Hepatocyte (in vitro differentiated cells): ENCODE results near the gene APOL2.

ENCODE experiments used
- EZH2phosphoT487 ChIP-seq: fragments of 200-600 bp; sonication (generic); IDR thresholded peaks from one replicate; pipeline ENCODE4 v1.6.1; 2018; ENCODE audit warnings: antibody characterized with exemption, mild to moderate bottlenecking, low read depth, moderate library complexity; ENCODE audit not compliant: unreplicated experiment, severe bottlenecking
- TF ChIP-seq, protein P1 (sequence below): fragments of 200-600 bp; sonication (generic); IDR thresholded peaks from 2 replicates; pipeline ENCODE4 v1.5.1; 2016; ENCODE audit warnings: antibody characterized with exemption, mild to moderate bottlenecking; ENCODE audit not compliant: poor library complexity

DNA sequence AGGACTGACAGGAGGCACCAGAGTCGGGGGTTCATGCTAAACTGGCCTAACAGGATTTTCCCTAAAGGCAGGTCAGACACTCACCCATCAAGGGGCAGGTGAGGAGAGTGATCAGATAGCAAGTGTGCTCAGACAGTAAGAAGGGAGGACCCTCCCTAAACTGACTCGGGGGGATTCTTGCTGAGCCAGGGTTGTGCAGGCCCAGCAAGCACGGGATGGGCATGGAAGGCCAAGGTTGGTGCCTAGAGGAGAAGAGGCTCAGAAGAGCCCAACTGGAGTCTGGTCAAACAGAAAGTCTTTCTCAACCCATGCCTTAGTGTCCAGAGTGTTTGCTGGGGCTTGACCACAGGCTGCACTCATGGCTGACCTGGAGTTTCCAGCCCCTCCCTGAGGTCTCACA, 7.4 kb upstream of the APOL2 start:
- no peak for TF ChIP-seq EZH2phosphoT487
- TF ChIP-seq, protein P1, sequence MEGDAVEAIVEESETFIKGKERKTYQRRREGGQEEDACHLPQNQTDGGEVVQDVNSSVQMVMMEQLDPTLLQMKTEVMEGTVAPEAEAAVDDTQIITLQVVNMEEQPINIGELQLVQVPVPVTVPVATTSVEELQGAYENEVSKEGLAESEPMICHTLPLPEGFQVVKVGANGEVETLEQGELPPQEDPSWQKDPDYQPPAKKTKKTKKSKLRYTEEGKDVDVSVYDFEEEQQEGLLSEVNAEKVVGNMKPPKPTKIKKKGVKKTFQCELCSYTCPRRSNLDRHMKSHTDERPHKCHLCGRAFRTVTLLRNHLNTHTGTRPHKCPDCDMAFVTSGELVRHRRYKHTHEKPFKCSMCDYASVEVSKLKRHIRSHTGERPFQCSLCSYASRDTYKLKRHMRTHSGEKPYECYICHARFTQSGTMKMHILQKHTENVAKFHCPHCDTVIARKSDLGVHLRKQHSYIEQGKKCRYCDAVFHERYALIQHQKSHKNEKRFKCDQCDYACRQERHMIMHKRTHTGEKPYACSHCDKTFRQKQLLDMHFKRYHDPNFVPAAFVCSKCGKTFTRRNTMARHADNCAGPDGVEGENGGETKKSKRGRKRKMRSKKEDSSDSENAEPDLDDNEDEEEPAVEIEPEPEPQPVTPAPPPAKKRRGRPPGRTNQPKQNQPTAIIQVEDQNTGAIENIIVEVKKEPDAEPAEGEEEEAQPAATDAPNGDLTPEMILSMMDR, result no peak
